NCI-H2171 (cell line): ENCODE results near the gene NPFFR1.
"Not testable (repeated sequence)": the region's sequence is repeated elsewhere in the genome, so short reads cannot be mapped to it uniquely, and the experiment has no call there.

Experiments
- DNase-seq: peaks from one replicate; lab custom pipeline; 2025; lab: John Stamatoyannopoulos, UW

Gene NPFFR1

GRCh38 chr10:70222811-70223447 is 60.9 kb downstream of the NPFFR1 start:
- not testable (repeated sequence) for DNase-seq

GRCh38 chr10:70222340-70222794 is 61.4 kb downstream of the NPFFR1 start:
- DNase-seq = no peak

- DNase-seq = no peak
These were observed 62.8 kb downstream of the NPFFR1 start for GRCh38 chr10:70221030-70221429.

GRCh38 chr10:70212879-70213278 is 70.9 kb downstream of the NPFFR1 start:
- DNase-seq = no peak

- no peak for DNase-seq
These were observed 71.5 kb downstream of the NPFFR1 start for GRCh38 chr10:70212277-70212676.

- DNase-seq = no peak
These were observed 77.0 kb downstream of the NPFFR1 start for GRCh38 chr10:70206762-70207161.

- no peak for DNase-seq
These were observed 82.7 kb downstream of the NPFFR1 start for GRCh38 chr10:70201105-70201504.

- DNase-seq = no peak
These were observed 84.9 kb downstream of the NPFFR1 start for GRCh38 chr10:70198696-70199466.
